Neural cell (in vitro differentiated cells): Measurements from ENCODE around the gene EVA1A. TPM values are rescaled to one million over a fixed set of nuclear protein-coding genes. Genes with fewer than 3 reads are reported as not detected.

Experiments used
- H2AFZ ChIP-seq: fragments of 200-600, 300-800 bp; sonication (generic), shearing (Covaris generic); 2 replicates; pipeline ENCODE4 v1.6.0; 2014; ENCODE audit warnings: low read depth, mild to moderate bottlenecking, antibody characterized with exemption, low read length, moderate library complexity
- H3F3A ChIP-seq: fragments of 200-600 bp; shearing (Covaris generic); 2 replicates; pipeline ENCODE4 v1.6.1; 2016; ENCODE audit warnings: mild to moderate bottlenecking, moderate library complexity, mixed read lengths, antibody characterized with exemption, low read length; ENCODE audit not compliant: insufficient read depth, poor library complexity, severe bottlenecking
- H3K27ac ChIP-seq: fragments of 200-600, 300-800 bp; sonication (generic), shearing (Covaris generic); 2 replicates; pipeline ENCODE4 v1.5.1; 2014; ENCODE audit warnings: mild to moderate bottlenecking, low read length, moderate library complexity
- H3K27me3 ChIP-seq: fragments of 300-800, 200-600 bp; sonication (generic), shearing (Covaris generic); 2 replicates; pipeline ENCODE4 v1.6.0; 2014; ENCODE audit warnings: mild to moderate bottlenecking, low read depth, low read length, moderate library complexity; ENCODE audit not compliant: insufficient read depth
- H3K36me3 ChIP-seq: fragments of 300-800, 200-600 bp; sonication (generic), shearing (Covaris generic); 2 replicates; pipeline ENCODE4 v1.5.1; 2014; ENCODE audit warnings: mild to moderate bottlenecking, antibody characterized with exemption, low read length, moderate library complexity; ENCODE audit not compliant: insufficient read depth
- H3K4me2 ChIP-seq: fragments of 300-800, 200-600 bp; sonication (generic), shearing (Covaris generic); 2 replicates; pipeline ENCODE4 v1.6.0; 2014; ENCODE audit warnings: mild to moderate bottlenecking, low read length
- H3K4me3 ChIP-seq: fragments of 300-800, 200-600 bp; sonication (generic), shearing (Covaris generic); 2 replicates; pipeline ENCODE4 v1.5.1; 2014; ENCODE audit warnings: mild to moderate bottlenecking, low read length, moderate library complexity
- H3K79me2 ChIP-seq: fragments of 200-600 bp; shearing (Covaris generic); replicated peaks from 2 replicates; pipeline ENCODE4 v1.6.0; 2014; ENCODE audit warnings: mild to moderate bottlenecking, low read length, moderate library complexity; ENCODE audit not compliant: insufficient read depth
- H3K9ac ChIP-seq: fragments of 300-800, 200-600 bp; sonication (generic), shearing (Covaris generic); 2 replicates; pipeline ENCODE4 v1.6.1; 2016; ENCODE audit warnings: mild to moderate bottlenecking, low read length, mixed read lengths
- H3K9me2 ChIP-seq: fragments of 200-600 bp; shearing (Covaris generic); 2 replicates; pipeline ENCODE4 v1.6.1; 2016; ENCODE audit warnings: mild to moderate bottlenecking, low read length, mixed read lengths; ENCODE audit not compliant: insufficient read depth
- H3K9me3 ChIP-seq: fragments of 200-600, 300-800 bp; sonication (generic), shearing (Covaris generic); 2 replicates; pipeline ENCODE4 v1.6.1; 2016; ENCODE audit warnings: mild to moderate bottlenecking, mixed run types, low read length, moderate library complexity, mixed read lengths
- H4K20me1 ChIP-seq: fragments of 200-600 bp; shearing (Covaris generic); 2 replicates; pipeline ENCODE4 v1.6.1; 2016; ENCODE audit warnings: mild to moderate bottlenecking, mixed run types; ENCODE audit not compliant: insufficient read depth
- EP300 ChIP-seq: fragments of 450-650 bp; conservative IDR thresholded peaks from 2 replicates; pipeline ENCODE4 v1.6.1; 2014; ENCODE audit warnings: antibody characterized with exemption, mild to moderate bottlenecking, moderate library complexity; ENCODE audit not compliant: poor library complexity, severe bottlenecking
- EZH2 ChIP-seq: fragments of 200-600, 300-800 bp; shearing (Covaris generic), sonication (generic); IDR thresholded peaks from 2 replicates; pipeline ENCODE4 v1.6.1; 2014; ENCODE audit warnings: antibody characterized with exemption, low read length, borderline replicate concordance, mild to moderate bottlenecking; ENCODE audit not compliant: insufficient read depth, poor library complexity, severe bottlenecking
- MXI1 ChIP-seq: fragments of 450-650 bp; conservative IDR thresholded peaks from 2 replicates; pipeline ENCODE4 v1.6.1; 2014; ENCODE audit warnings: antibody characterized with exemption, mild to moderate bottlenecking; ENCODE audit not compliant: poor library complexity, severe bottlenecking
- POLR2AphosphoS5 ChIP-seq: IDR thresholded peaks from 2 replicates; pipeline ENCODE4 v1.6.1; 2012
- RAD21 ChIP-seq: fragments of 450-650 bp; conservative IDR thresholded peaks from 2 replicates; pipeline ENCODE4 v1.6.1; 2014; ENCODE audit warnings: antibody characterized with exemption, mild to moderate bottlenecking, moderate library complexity
- SMC3 ChIP-seq: fragments of 450-650 bp; conservative IDR thresholded peaks from 2 replicates; pipeline ENCODE4 v1.6.1; 2014; ENCODE audit warnings: antibody characterized with exemption, mild to moderate bottlenecking, moderate library complexity; ENCODE audit not compliant: poor library complexity
- TAF1 ChIP-seq: IDR thresholded peaks from 2 replicates; pipeline ENCODE4 v1.6.1; 2012; ENCODE audit warnings: low read depth
- polyA plus RNA-seq: library from polyadenylated mRNA; depleted of rRNA; stranded (reverse); fragments of >200 nt; gene quantifications from 2 replicates; pipeline ENCODE4 v1.2.3, GENCODE V29; 2014
- TF ChIP-seq, protein P1 (sequence below): fragments of 450-650 bp; IDR thresholded peaks from 2 replicates; pipeline ENCODE4 v1.5.1; 2014; ENCODE audit warnings: antibody characterized with exemption, mild to moderate bottlenecking, moderate library complexity; ENCODE audit not compliant: poor library complexity, severe bottlenecking
- TF ChIP-seq, protein P2 (sequence below): IDR thresholded peaks from 2 replicates; pipeline ENCODE4 v1.6.1; 2012; ENCODE audit warnings: borderline replicate concordance

The EVA1A gene
- polyA plus RNA-seq, 1 donor from 2014 or later = not detected

DNA sequence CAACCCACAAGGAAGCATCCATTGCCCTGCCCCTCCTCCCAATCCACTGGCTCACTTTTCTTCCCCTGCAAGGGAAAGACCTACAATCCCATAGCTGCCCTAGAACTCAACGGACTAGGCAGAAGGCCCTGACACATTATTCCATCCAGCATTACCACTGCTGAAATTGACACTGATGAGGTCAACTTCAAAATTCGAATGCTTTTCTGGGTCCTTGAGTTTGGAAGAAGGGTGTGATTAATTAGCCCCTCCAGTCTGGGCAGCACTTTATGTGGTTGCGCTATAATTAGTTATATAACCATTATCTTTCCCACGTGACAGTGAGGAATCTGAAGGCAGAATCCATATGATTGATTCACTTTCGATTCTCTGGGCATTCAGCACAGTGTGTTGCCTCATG, 55.7 kb downstream of the EVA1A start:
- H3K36me3 ChIP-seq = no peaks in the 10 kb centered on the region
- no peaks in the 10 kb centered on the region for H4K20me1 ChIP-seq
- no peaks in the 10 kb centered on the region for H3K27me3 ChIP-seq
- H3K9ac ChIP-seq = no peak overlapping the region
- H3K4me3 ChIP-seq = no peak overlapping the region
- no peak overlapping the region for H3K4me2 ChIP-seq
- no peaks in the 10 kb centered on the region for H3K9me2 ChIP-seq
- H3K79me2 ChIP-seq = no peaks in the 10 kb centered on the region
- TF ChIP-seq MXI1 (no peak), EP300 (no peak), POLR2AphosphoS5 (no peak), TAF1 (no peak), EZH2 (no peak), SMC3 (no peak), RAD21 (no peak)
- TF ChIP-seq, protein P1, sequence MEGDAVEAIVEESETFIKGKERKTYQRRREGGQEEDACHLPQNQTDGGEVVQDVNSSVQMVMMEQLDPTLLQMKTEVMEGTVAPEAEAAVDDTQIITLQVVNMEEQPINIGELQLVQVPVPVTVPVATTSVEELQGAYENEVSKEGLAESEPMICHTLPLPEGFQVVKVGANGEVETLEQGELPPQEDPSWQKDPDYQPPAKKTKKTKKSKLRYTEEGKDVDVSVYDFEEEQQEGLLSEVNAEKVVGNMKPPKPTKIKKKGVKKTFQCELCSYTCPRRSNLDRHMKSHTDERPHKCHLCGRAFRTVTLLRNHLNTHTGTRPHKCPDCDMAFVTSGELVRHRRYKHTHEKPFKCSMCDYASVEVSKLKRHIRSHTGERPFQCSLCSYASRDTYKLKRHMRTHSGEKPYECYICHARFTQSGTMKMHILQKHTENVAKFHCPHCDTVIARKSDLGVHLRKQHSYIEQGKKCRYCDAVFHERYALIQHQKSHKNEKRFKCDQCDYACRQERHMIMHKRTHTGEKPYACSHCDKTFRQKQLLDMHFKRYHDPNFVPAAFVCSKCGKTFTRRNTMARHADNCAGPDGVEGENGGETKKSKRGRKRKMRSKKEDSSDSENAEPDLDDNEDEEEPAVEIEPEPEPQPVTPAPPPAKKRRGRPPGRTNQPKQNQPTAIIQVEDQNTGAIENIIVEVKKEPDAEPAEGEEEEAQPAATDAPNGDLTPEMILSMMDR = no peak
- TF ChIP-seq, protein P2, sequence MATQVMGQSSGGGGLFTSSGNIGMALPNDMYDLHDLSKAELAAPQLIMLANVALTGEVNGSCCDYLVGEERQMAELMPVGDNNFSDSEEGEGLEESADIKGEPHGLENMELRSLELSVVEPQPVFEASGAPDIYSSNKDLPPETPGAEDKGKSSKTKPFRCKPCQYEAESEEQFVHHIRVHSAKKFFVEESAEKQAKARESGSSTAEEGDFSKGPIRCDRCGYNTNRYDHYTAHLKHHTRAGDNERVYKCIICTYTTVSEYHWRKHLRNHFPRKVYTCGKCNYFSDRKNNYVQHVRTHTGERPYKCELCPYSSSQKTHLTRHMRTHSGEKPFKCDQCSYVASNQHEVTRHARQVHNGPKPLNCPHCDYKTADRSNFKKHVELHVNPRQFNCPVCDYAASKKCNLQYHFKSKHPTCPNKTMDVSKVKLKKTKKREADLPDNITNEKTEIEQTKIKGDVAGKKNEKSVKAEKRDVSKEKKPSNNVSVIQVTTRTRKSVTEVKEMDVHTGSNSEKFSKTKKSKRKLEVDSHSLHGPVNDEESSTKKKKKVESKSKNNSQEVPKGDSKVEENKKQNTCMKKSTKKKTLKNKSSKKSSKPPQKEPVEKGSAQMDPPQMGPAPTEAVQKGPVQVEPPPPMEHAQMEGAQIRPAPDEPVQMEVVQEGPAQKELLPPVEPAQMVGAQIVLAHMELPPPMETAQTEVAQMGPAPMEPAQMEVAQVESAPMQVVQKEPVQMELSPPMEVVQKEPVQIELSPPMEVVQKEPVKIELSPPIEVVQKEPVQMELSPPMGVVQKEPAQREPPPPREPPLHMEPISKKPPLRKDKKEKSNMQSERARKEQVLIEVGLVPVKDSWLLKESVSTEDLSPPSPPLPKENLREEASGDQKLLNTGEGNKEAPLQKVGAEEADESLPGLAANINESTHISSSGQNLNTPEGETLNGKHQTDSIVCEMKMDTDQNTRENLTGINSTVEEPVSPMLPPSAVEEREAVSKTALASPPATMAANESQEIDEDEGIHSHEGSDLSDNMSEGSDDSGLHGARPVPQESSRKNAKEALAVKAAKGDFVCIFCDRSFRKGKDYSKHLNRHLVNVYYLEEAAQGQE = no peak
- no peak overlapping the region for H3K27ac ChIP-seq
- no peaks in the 10 kb centered on the region for H3F3A ChIP-seq
- no peaks in the 10 kb centered on the region for H3K9me3 ChIP-seq
- no peak overlapping the region for H2AFZ ChIP-seq

DNA sequence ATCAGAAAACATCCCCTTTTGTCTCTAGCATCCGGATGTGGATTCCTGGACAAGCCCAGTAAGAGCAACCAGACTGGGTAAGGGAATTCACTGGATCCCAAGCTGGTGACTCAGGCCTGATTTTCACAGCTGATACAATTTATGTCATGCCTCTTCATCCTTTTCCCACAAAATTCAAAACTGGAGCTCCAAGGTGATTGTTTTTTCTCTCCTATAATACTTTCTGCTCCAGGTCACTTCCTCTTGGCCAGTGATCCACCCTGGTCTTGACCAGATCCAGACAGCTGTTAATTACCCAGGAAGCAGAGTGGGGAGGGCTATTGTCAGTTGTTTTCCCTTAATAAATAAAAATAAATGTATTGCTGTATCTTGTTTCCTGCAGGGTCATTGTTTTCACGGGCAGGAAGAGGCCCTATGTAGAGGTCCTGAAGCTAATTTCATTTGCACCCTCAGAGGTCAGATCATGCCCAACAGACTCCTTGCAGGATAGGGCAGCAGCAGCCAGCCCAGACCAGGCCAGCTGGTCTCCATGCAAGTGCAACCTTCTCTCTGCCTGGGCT, 57.6 kb downstream of the EVA1A start:
- Histone ChIP-seq H2AFZ (no peak overlapping the region), H3K36me3 (no peaks in the 10 kb centered on the region), H3K27ac (no peak overlapping the region), H3K9me3 (no peaks in the 10 kb centered on the region), H3K9ac (no peak overlapping the region), H3F3A (no peaks in the 10 kb centered on the region), H4K20me1 (no peaks in the 10 kb centered on the region), H3K4me3 (no peak overlapping the region), H3K27me3 (no peaks in the 10 kb centered on the region), H3K9me2 (no peaks in the 10 kb centered on the region), H3K79me2 (no peaks in the 10 kb centered on the region), H3K4me2 (no peak overlapping the region)
- TF ChIP-seq EP300 = no peak
- TF ChIP-seq, protein P1 = no peak
- TF ChIP-seq SMC3 = no peak
- TF ChIP-seq POLR2AphosphoS5 = no peak
- TF ChIP-seq RAD21 = no peak
- no peak for TF ChIP-seq EZH2
- TF ChIP-seq, protein P2 = no peak
- TF ChIP-seq TAF1 = no peak
- no peak for TF ChIP-seq MXI1
